HCT116 (cell line): ENCODE measurements around the gene INTS14.

Experiments
- EGR1 ChIP-seq: IDR thresholded peaks from 2 replicates; pipeline ENCODE4 v1.6.1; 2012; ENCODE audit warnings: low read depth
- EZH2 ChIP-seq: fragments of 200-600 bp; sonication (generic); IDR thresholded peaks from 2 replicates; pipeline ENCODE4 v1.6.1; 2017; ENCODE audit warnings: antibody characterized with exemption, mixed run types
- EZH2phosphoT487 ChIP-seq: fragments of 200-600 bp; IDR thresholded peaks from 2 replicates; pipeline ENCODE4 v1.6.1; 2018; ENCODE audit warnings: antibody characterized with exemption, borderline replicate concordance
- POLR2A ChIP-seq: IDR thresholded peaks from 2 replicates; pipeline ENCODE4 v1.7.0; 2011; ENCODE audit warnings: borderline replicate concordance; ENCODE audit not compliant: insufficient read depth, insufficient read length; ENCODE audit errors: extremely low read depth
- SIN3A ChIP-seq: IDR thresholded peaks from 2 replicates; pipeline ENCODE4 v1.6.1; 2012; ENCODE audit warnings: low read depth
- SRF ChIP-seq: IDR thresholded peaks from 2 replicates; pipeline ENCODE4 v1.6.1; 2012; ENCODE audit warnings: low read depth
- TCF7L2 ChIP-seq: IDR thresholded peaks from 2 replicates; pipeline ENCODE4 v1.7.0; 2011; ENCODE audit warnings: borderline replicate concordance, inconsistent platforms; ENCODE audit not compliant: insufficient read depth, insufficient read length; ENCODE audit errors: extremely low read depth
- YY1 ChIP-seq: IDR thresholded peaks from 2 replicates; pipeline ENCODE4 v1.6.1; 2011; ENCODE audit warnings: low read length, low read depth, moderate library complexity, mild to moderate bottlenecking; ENCODE audit not compliant: insufficient replicate concordance; ENCODE audit errors: extremely low read depth
- ZFX ChIP-seq: fragments of 450-650 bp; IDR thresholded peaks from 2 replicates; pipeline ENCODE4 v1.6.1; 2017
- ZNF274 ChIP-seq: fragments of 200-500 bp; sonication (Bioruptor generic); IDR thresholded peaks from 2 replicates; pipeline ENCODE4 v1.6.1; 2014; ENCODE audit warnings: mild to moderate bottlenecking, low read depth, low read length, inconsistent platforms
- TF ChIP-seq, protein P1 (sequence below), 3 experiments: fragments of 200-600 bp in 1 of 3; sonication (generic) in 1 of 3; IDR thresholded peaks in 2 of 3; conservative IDR thresholded peaks in 1 of 3; 2 replicates each; pipeline ENCODE4 v1.5.1; 2012 to 2017; ENCODE audit warnings: low read depth in 2 of 3, low read length in 2 of 3, antibody characterized with exemption in 1 of 3, borderline replicate concordance in 1 of 3, control low read depth in 1 of 3, mild to moderate bottlenecking in 1 of 3, mixed read lengths in 1 of 3, mixed run types in 1 of 3, moderate library complexity in 1 of 3; ENCODE audit not compliant: insufficient read depth in 1 of 3
- TF ChIP-seq, protein P2 (sequence below): IDR thresholded peaks from 2 replicates; pipeline ENCODE4 v1.6.1; 2012; ENCODE audit warnings: low read depth
- TF ChIP-seq, protein P3 (sequence below): IDR thresholded peaks from 2 replicates; pipeline ENCODE4 v1.6.1; 2012

DNA sequence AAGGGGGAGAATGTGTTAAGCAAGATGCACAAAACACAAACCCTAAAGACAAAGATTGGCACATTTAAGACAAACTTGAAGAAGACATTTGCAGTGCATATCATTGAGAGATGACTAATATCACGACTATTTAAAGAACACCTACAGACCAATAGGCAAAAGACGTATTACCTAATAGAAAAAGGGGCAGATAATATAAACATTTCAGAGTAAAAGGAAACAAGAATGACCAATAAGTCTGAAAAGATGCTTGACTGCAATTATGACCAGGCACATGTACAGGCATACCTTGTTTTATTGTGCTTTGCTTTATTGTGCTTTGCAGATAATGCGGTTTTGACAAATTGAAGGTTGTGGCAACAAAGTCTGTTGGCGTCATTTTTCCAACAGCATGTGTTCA, 75.7 kb downstream of the INTS14 start:
- TF ChIP-seq, protein P1, sequence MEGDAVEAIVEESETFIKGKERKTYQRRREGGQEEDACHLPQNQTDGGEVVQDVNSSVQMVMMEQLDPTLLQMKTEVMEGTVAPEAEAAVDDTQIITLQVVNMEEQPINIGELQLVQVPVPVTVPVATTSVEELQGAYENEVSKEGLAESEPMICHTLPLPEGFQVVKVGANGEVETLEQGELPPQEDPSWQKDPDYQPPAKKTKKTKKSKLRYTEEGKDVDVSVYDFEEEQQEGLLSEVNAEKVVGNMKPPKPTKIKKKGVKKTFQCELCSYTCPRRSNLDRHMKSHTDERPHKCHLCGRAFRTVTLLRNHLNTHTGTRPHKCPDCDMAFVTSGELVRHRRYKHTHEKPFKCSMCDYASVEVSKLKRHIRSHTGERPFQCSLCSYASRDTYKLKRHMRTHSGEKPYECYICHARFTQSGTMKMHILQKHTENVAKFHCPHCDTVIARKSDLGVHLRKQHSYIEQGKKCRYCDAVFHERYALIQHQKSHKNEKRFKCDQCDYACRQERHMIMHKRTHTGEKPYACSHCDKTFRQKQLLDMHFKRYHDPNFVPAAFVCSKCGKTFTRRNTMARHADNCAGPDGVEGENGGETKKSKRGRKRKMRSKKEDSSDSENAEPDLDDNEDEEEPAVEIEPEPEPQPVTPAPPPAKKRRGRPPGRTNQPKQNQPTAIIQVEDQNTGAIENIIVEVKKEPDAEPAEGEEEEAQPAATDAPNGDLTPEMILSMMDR (IDR thresholded peaks at IDR 0.05 in 2 of 3, conservative IDR thresholded peaks at IDR 0.05 in 1 of 3; ENCODE audit: borderline replicate concordance in 1 of 3, insufficient read depth in 1 of 3, low read depth in 2 of 3, low read length in 2 of 3): no peak
- TF ChIP-seq EZH2: no peak
- TF ChIP-seq POLR2A: no peak
- TF ChIP-seq SIN3A: no peak
- no peak for TF ChIP-seq EGR1
- no peak for TF ChIP-seq SRF
- TF ChIP-seq, protein P2, sequence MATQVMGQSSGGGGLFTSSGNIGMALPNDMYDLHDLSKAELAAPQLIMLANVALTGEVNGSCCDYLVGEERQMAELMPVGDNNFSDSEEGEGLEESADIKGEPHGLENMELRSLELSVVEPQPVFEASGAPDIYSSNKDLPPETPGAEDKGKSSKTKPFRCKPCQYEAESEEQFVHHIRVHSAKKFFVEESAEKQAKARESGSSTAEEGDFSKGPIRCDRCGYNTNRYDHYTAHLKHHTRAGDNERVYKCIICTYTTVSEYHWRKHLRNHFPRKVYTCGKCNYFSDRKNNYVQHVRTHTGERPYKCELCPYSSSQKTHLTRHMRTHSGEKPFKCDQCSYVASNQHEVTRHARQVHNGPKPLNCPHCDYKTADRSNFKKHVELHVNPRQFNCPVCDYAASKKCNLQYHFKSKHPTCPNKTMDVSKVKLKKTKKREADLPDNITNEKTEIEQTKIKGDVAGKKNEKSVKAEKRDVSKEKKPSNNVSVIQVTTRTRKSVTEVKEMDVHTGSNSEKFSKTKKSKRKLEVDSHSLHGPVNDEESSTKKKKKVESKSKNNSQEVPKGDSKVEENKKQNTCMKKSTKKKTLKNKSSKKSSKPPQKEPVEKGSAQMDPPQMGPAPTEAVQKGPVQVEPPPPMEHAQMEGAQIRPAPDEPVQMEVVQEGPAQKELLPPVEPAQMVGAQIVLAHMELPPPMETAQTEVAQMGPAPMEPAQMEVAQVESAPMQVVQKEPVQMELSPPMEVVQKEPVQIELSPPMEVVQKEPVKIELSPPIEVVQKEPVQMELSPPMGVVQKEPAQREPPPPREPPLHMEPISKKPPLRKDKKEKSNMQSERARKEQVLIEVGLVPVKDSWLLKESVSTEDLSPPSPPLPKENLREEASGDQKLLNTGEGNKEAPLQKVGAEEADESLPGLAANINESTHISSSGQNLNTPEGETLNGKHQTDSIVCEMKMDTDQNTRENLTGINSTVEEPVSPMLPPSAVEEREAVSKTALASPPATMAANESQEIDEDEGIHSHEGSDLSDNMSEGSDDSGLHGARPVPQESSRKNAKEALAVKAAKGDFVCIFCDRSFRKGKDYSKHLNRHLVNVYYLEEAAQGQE: no peak
- TF ChIP-seq ZNF274: no peak
- TF ChIP-seq YY1: no peak
- TF ChIP-seq TCF7L2: no peak
- TF ChIP-seq, protein P3, sequence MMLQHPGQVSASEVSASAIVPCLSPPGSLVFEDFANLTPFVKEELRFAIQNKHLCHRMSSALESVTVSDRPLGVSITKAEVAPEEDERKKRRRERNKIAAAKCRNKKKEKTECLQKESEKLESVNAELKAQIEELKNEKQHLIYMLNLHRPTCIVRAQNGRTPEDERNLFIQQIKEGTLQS: no peak
- TF ChIP-seq EZH2phosphoT487: no peak
- TF ChIP-seq ZFX: no peak
